Measurements from ENCODE around the gene LY6G5B.
A peak's percentile ranks its signal among the peaks of the same experiment; 100 is the strongest.

LY6G5B gene

DNA sequence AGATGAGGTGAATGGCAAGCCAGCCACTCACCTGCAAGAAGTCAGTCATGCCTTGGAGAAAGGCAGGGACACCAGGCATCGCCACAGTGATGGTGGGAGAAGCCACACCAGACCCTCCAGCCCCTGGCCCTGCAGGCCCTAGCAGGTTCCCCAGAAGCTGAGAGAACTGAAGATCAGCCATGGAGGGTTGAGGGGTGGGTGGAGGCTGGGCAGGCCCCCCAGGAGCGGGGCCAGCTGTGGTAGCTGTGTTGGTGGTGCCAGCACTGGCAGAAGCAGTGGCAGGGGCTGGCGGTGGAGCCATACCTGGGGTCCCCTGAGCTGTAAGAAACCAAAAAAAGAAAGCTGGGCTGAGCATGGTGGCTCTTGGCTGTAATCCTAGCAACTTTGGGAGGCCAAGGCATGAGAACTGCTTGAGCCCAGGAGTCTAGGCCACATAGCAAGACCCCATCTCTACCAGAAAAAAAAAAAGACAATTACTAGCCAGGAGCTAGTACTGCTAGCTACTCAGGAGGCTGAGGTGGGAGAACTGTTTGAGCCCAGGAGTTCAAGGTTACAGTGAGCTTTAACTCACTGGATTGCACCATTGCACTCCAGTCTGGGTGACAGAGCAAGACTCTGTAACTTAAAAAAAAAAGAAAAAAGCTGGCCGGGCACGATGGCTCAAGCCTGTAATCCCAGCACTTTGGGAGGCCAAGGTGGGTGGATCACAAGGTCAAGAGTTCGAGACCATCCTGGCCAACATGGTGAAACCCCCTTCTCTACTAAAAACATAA is 26.8 kb upstream of the LY6G5B start:
- TF ChIP-seq ZFX (IDR thresholded peaks at IDR 0.05) (no peak), CTCF (conservative IDR thresholded peaks at IDR 0.05) (no peak)
- H3K27ac ChIP-seq, result no peak overlapping the region

GRCh38 chr6:31643818-31644454 is 25.8 kb upstream of the LY6G5B start:
- TF ChIP-seq ZFX (IDR thresholded peaks at IDR 0.05) (no peak), CTCF (conservative IDR thresholded peaks at IDR 0.05) (no peak)
- no peak overlapping the region for H3K27ac ChIP-seq

DNA sequence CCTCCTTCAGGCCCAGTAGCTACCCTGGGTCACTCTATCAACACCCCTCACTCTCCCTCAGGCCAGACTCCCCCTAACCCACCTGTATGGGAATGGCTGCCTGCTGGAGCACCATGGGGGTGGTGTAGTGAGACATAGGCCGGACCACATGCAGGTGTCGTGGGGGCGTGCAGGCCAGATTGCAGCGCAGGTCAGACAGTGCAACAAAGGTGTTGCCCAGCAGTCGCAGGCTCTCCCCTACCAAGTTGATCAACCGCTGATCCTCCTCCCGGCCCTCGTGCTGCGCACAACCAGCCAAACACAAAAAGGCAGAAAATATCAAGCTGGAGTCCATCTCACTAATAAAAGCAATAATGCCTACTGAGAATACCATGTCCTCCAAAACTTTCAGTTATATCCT is 24.5 kb upstream of the LY6G5B start:
- H3K27ac ChIP-seq, result no peak overlapping the region
- TF ChIP-seq ZFX (IDR thresholded peaks at IDR 0.05), result no peak
- no peak for TF ChIP-seq CTCF (conservative IDR thresholded peaks at IDR 0.05)

GRCh38 chr6:31651602-31652191 is 18.1 kb upstream of the LY6G5B start:
- TF ChIP-seq ZFX (IDR thresholded peaks at IDR 0.05), result no peak
- no peak for TF ChIP-seq CTCF (conservative IDR thresholded peaks at IDR 0.05)
- H3K27ac ChIP-seq, result peak overlapping the region; percentile 90

- peak overlapping the region; percentile 90 for H3K27ac ChIP-seq
- TF ChIP-seq CTCF (conservative IDR thresholded peaks at IDR 0.05) (no peak), ZFX (IDR thresholded peaks at IDR 0.05) (no peak)
Measured at GRCh38 chr6:31652925-31653724, 16.7 kb upstream of the LY6G5B start.

DNA sequence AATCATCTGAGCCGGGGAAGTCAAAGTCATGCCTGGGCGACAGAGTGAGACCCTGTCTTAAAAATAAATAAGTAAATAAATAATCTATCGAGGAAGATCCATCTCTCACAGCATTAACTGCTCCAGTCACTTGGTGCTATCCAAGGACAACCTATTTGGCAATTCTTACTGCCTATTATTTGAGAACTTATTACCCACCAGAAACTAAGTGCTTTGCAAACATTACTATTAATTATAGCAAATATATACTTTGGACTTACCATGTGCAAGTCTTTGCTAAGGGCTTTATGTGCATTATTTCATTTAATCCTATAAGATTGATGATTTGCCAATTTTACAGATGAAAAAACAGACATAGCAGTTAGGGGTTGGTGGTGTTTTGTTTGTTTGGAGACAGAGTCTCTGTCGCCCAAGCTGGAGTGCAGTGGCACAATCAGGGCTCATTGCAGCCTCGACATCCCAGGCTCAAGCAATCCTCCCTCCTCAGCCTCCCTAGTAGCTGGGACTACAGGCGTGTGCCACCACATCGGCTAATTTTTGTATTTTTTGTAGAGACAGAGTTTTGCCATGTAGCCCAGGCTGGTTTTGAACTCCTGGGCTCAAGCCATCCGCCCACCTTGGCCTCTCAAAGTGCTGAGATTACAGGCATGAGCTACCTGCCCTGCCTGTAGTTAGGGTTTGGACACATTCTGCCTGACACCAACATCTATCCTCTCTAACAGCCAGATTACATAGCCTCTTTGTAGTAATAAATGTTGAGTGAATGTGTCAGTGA is 15.0 kb upstream of the LY6G5B start:
- TF ChIP-seq CTCF (conservative IDR thresholded peaks at IDR 0.05), result no peak
- no peak for TF ChIP-seq ZFX (IDR thresholded peaks at IDR 0.05)
- H3K27ac ChIP-seq, result no peak overlapping the region
